ENCODE data around the gene ASB13. TPM values are rescaled to one million over a fixed set of nuclear protein-coding genes. Genes with fewer than 3 reads are reported as not detected.
A peak's percentile ranks its signal among the peaks of the same experiment; 100 is the strongest.

The ASB13 gene
- total RNA-seq, 2 experiments from 2014 or later, result 1.9 to 2.9 TPM

DNA sequence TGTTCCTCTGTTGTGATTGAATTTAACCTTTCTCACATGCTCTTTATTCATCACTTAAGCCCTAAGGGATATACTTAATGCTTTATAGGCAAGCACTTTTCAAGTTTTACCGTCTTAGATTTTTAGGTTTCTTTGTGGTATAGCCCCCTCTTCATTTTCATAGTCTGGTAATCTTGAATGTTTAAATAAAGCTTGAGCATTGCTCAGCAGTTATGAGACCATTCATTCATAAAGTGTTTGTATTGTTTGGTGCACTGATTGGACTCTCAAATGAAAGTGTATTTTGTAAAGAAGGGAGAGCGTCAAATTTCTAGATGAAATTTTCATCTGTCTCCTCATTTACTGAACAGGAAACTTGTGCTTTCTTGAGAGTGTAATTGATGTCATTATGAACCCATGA lies 43.5 kb upstream of the ASB13 start:
- Histone ChIP-seq H3K4me3 (ENCODE audit: low read length) (no peak overlapping the region), H3K36me3 (ENCODE audit: insufficient read depth, low read length) (no peaks in the 10 kb centered on the region), H3K27me3 (ENCODE audit: control insufficient read depth in 1 of 2, insufficient read depth in 2 of 2, low read length in 2 of 2) (no peaks in the 10 kb centered on the region), H3K4me1 (ENCODE audit: insufficient read depth, low read length) (peaks cover 7% of the 10 kb centered on the region), H3K9me3 (ENCODE audit: control insufficient read depth in 1 of 2, insufficient read depth in 1 of 2, low read length in 2 of 2) (no peaks in the 10 kb centered on the region), H3K27ac (ENCODE audit: low read depth in 1 of 2, low read length in 2 of 2) (no peak overlapping the region)
- Mint-ChIP-seq H3K27me3 (no peaks in the 10 kb centered on the region), H3K4me1 (ENCODE audit: low read depth) (peaks cover 91% of the 10 kb centered on the region), H3K36me3 (ENCODE audit: low read depth) (no peaks in the 10 kb centered on the region), H3K9me3 (no peaks in the 10 kb centered on the region), H3K4me3 (peak overlapping the region; percentile 55), H3K27ac (peak overlapping the region; percentile 57)
- no peak for TF ChIP-seq CTCF (IDR thresholded peaks at IDR 0.05)
- ChIA-PET CTCF (interaction anchor here (0.7 to 1.4 kb wide), 4 partner anchors 8 to 17 kb away, joined by 3 to 4 read pairs (median 4); no protein-coding TSS in a partner anchor), POLR2A (interaction anchor here (1.1 to 1.4 kb wide), 4 partner anchors 13 to 25 kb away, joined by 4 to 5 read pairs (median 5); partner anchors contain the start of gene TASOR2)
- intact Hi-C loops (cut with DNase I, micrococcal nuclease), result loop anchor here in 1 of 2 experiments (2.0 kb wide), 1 partner anchor 25 kb away; the partner anchor contains the start of gene TASOR2
- DNase-seq, result no peak
- no peak for ATAC-seq (ENCODE audit: poor library complexity)

DNA sequence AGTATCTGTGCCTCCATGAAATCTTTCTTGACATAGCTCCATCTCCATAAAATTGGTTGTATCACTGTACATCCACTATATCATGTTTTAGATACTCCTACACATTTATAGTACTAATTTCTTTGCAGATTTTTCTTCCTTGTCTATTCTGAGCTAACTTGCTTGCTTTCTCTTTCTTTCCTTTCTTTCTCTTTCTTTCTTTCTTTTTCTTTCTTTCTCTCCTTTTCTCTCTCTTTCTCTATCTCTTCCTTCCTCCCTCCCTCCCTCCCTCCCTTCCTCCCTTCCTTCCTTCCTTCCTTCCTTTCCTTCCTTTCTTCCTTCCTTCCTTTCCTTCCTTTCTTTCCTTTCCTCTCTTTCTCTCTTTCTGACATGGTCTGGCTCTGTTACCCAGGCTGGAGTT lies 42.0 kb upstream of the ASB13 start:
- ChIA-PET POLR2A (no interaction called here), CTCF (no interaction called here)
- H3K4me1 ChIP-seq (ENCODE audit: insufficient read depth, low read length), result peaks cover 7% of the 10 kb centered on the region
- no peaks in the 10 kb centered on the region for H3K36me3 ChIP-seq (ENCODE audit: insufficient read depth, low read length)
- no peak for ATAC-seq (ENCODE audit: poor library complexity)
- no peak for DNase-seq
- intact Hi-C loops (cut with DNase I, micrococcal nuclease), result no loop called here
- TF ChIP-seq CTCF (IDR thresholded peaks at IDR 0.05), result no peak
- Mint-ChIP-seq H3K36me3 (ENCODE audit: low read depth) (no peaks in the 10 kb centered on the region), H3K27me3 (no peaks in the 10 kb centered on the region), H3K27ac (peak overlapping the region; percentile 69), H3K9me3 (no peaks in the 10 kb centered on the region), H3K4me3 (no peak overlapping the region), H3K4me1 (ENCODE audit: low read depth) (peaks cover 86% of the 10 kb centered on the region)
- no peaks in the 10 kb centered on the region for H3K9me3 ChIP-seq (ENCODE audit: control insufficient read depth in 1 of 2, insufficient read depth in 1 of 2, low read length in 2 of 2)
- H3K4me3 ChIP-seq (ENCODE audit: low read length), result no peak overlapping the region
- H3K27ac ChIP-seq (ENCODE audit: low read depth in 1 of 2, low read length in 2 of 2), result no peak overlapping the region
- no peaks in the 10 kb centered on the region for H3K27me3 ChIP-seq (ENCODE audit: control insufficient read depth in 1 of 2, insufficient read depth in 2 of 2, low read length in 2 of 2)

DNA sequence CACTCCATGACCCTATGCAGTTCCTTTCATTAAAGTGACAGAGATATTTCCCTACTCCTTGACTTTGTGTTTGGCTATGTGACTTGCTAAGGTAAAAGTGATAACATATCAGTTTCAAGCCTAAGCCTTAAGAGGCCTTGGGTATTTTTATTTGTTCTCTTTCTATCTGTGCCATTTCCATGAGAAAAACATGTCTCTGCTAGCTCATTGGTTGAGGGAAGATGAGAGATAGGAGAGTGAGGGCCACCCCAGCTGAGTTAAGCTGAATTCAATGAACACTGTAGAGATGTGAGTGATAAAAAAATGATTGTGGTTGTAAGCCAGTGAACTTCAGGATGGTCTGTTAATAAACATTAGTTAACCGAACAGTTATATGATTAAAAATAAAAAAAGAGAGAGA lies 31.7 kb upstream of the ASB13 start:
- Histone ChIP-seq H3K9me3 (ENCODE audit: control insufficient read depth in 1 of 2, insufficient read depth in 1 of 2, low read length in 2 of 2) (no peaks in the 10 kb centered on the region), H3K4me1 (ENCODE audit: insufficient read depth, low read length) (peaks cover 10% of the 10 kb centered on the region), H3K36me3 (ENCODE audit: insufficient read depth, low read length) (no peaks in the 10 kb centered on the region), H3K27me3 (ENCODE audit: control insufficient read depth in 1 of 2, insufficient read depth in 2 of 2, low read length in 2 of 2) (no peaks in the 10 kb centered on the region), H3K27ac (ENCODE audit: low read depth in 1 of 2, low read length in 2 of 2) (no peak overlapping the region), H3K4me3 (ENCODE audit: low read length) (no peak overlapping the region)
- H3K27me3 Mint-ChIP-seq, result no peaks in the 10 kb centered on the region
- ChIA-PET POLR2A (interaction anchor here (0.9 kb wide), 1 partner anchor 18 kb away, joined by 4 read pairs; no protein-coding TSS in a partner anchor), CTCF (interaction anchor here (0.8 to 1.3 kb wide), 2 partner anchors 12 to 19 kb away, joined by 3 read pairs; no protein-coding TSS in a partner anchor)
- intact Hi-C loops (cut with DNase I, micrococcal nuclease), result no loop called here
- ATAC-seq (ENCODE audit: poor library complexity) (no peak), DNase-seq (no peak)
- H3K4me1 Mint-ChIP-seq (ENCODE audit: low read depth), result peaks cover 49% of the 10 kb centered on the region
- H3K4me3 Mint-ChIP-seq, result no peak overlapping the region
- no peak for TF ChIP-seq CTCF (IDR thresholded peaks at IDR 0.05)
- H3K27ac Mint-ChIP-seq, result no peak overlapping the region
- H3K9me3 Mint-ChIP-seq, result no peaks in the 10 kb centered on the region
- no peaks in the 10 kb centered on the region for H3K36me3 Mint-ChIP-seq (ENCODE audit: low read depth)
